Measurements from ENCODE around the gene PLEKHS1. TPM values are rescaled to one million over a fixed set of nuclear protein-coding genes. Genes with fewer than 3 reads are reported as not detected.

PLEKHS1 gene
- total RNA-seq, 3 donors from 2014 or later: 5.3 to 19.3 (median 6.5) TPM

DNA sequence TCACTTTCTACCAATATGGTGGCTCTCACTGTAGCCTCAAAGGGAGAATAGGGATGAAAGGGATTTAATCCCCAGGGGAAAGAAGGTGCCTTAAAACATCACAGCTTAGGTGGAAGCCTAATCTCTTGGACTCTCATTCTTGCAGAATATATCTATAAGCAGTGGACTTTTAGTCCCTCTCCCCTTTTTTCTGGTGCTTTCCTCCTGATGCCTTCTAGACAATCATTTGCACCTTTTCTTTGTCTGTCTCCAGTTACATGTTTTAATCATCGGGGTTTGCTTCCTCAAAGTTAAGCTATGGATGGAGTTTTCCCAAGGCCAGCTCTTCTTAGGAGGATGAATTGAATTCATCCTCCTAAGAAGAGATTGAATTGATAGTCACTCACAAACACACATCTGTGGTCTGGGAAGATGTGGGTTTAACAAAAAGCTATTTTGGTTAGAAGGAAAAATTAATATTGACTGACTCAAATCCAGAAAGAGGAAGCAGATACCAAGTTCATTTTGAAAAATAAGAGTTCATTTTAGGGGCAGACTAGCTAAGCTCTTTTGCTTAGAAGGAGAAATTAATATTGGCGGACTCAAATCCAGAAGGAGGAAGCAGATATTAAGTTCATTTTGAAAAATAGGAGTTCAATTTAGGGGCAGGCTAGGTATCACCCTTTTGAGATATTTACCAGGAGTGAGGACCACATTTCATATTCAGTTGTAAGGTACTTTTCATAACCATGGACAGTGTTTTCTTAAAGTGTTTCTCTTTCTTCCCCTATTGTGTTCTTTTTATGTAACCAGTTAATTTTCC lies 35.2 kb upstream of the PLEKHS1 start:
- no peak for DNase-seq
- Histone ChIP-seq H3K4me1 (ENCODE audit: low read depth) (no peaks in the 10 kb centered on the region), H3K4me3 (no peak overlapping the region), H3K9me3 (no peaks in the 10 kb centered on the region), H3K36me3 (ENCODE audit: low read depth) (peaks cover 2% of the 10 kb centered on the region)
- ATAC-seq: no peak
- TF ChIP-seq, protein P1, sequence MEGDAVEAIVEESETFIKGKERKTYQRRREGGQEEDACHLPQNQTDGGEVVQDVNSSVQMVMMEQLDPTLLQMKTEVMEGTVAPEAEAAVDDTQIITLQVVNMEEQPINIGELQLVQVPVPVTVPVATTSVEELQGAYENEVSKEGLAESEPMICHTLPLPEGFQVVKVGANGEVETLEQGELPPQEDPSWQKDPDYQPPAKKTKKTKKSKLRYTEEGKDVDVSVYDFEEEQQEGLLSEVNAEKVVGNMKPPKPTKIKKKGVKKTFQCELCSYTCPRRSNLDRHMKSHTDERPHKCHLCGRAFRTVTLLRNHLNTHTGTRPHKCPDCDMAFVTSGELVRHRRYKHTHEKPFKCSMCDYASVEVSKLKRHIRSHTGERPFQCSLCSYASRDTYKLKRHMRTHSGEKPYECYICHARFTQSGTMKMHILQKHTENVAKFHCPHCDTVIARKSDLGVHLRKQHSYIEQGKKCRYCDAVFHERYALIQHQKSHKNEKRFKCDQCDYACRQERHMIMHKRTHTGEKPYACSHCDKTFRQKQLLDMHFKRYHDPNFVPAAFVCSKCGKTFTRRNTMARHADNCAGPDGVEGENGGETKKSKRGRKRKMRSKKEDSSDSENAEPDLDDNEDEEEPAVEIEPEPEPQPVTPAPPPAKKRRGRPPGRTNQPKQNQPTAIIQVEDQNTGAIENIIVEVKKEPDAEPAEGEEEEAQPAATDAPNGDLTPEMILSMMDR (IDR thresholded peaks at IDR 0.05): no peak
- intact Hi-C loops (cut with DNase I, micrococcal nuclease): no loop called here

DNA sequence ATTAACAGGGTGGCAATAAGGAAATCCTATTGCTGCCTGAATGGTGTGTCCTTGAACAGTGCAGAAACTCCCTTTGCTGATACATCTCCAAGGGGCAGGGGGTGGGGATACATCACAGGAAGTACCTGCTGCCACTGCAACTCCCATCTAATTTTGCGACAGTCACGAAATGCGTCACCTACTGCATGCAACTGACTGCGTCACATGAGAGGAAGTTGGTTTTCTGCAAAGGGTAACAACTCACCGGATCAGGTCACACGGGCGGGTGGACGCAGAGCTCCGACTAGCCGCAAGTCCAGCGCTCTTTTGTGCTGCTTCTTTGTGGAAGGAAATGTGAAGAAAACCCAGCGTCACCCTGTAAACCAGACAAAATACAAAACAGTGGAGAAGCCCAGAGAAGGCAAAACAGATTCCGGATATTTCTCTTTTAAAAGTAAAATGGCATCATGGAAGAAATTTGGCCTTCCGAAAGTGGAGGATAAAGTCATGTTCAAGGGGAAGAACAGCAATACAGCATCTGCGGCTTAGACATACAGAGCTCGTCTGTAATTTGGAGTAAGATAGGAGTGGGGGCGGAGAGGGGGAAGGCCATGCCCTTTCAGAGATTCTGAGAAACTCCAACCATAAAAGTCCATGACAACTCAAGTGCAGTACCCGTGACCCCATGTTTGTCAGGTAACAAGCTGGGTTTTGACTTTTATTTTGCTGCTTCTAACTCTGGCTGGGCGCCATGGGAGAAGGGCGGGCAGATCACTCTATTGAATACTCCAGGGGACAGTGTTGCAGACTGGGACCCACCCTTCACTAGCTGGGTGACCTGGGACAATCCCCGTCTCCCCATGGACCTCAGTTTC lies 32.3 kb upstream of the PLEKHS1 start:
- DNase-seq: peak; percentile 78 to 91 (median 78)
- peak overlapping the region; percentile 12 for H3K4me3 ChIP-seq

DNA sequence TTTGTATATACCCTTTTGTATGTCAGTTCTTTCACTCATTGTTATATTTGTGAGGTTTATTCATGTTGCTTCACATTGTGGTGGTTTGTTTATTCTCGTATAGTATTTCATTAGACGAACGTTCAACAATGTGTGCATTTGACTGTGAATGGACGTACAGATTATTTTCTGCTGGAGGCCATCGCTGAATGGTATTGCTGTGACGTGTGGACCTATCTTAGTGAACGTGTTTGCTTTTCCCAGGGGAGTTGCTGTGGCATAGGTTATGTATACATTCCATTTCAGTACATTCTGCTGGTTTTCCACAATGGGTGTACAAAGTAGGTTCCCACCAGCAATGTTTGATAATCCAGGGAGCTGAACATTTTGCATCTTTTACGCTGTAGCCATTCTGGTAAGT lies 31.1 kb upstream of the PLEKHS1 start:
- TF ChIP-seq, protein P1 (IDR thresholded peaks at IDR 0.05): no peak
- DNase-seq (no peak), ATAC-seq (peak; percentile 22)
- Histone ChIP-seq H3K4me1 (ENCODE audit: low read depth) (no peaks in the 10 kb centered on the region), H3K9me3 (no peaks in the 10 kb centered on the region), H3K4me3 (no peak overlapping the region), H3K36me3 (ENCODE audit: low read depth) (peaks cover 2% of the 10 kb centered on the region)
- intact Hi-C loops (cut with DNase I, micrococcal nuclease): no loop called here

More for the DNA sequence above, 32.3 kb upstream of the PLEKHS1 start:
- intact Hi-C loops (cut with DNase I, micrococcal nuclease): no loop called here
- Histone ChIP-seq H3K36me3 (ENCODE audit: low read depth) (peaks cover 2% of the 10 kb centered on the region), H3K9me3 (no peaks in the 10 kb centered on the region), H3K4me1 (ENCODE audit: low read depth) (no peaks in the 10 kb centered on the region)
- ATAC-seq: peak; percentile 98
- TF ChIP-seq, protein P1 (IDR thresholded peaks at IDR 0.05): no peak

DNA sequence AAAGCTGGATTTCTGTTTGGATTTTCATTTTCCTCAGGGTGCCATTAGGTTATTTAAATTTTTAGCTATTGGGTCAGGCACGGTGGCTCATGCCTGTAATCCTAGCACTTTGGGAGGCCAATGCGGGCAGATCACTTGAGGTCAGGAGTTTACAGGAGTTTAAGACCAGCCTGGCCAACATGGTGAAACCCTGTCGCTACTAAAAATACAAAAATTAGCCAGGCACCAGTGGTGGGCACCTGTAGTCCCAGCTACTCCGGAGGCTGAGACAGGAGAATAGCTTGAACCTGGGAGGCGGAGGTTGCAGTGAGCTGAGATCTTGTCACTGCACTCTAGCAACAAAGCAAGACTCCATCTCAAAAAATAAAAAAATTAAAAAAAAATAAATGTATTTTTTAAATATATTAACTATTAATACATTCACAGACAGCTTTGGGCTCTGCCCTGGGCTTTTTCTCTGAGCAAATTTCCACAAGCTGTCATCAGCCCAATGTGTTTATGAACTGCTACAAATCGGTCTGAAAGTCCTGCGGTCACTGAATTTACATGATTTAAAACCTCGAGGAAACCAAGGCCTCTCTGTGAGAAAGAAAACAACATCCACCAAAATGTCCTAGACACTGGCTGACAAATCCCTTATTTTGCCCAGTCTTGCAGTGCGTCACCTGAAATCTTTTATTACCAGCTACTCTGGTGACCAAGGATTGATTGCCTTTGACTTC lies 19.2 kb upstream of the PLEKHS1 start:
- TF ChIP-seq, protein P1 (IDR thresholded peaks at IDR 0.05): no peak
- H3K36me3 ChIP-seq (ENCODE audit: low read depth): no peaks in the 10 kb centered on the region
- DNase-seq: no peak
- no peak for ATAC-seq
- H3K4me3 ChIP-seq: no peak overlapping the region
- intact Hi-C loops (cut with DNase I, micrococcal nuclease): no loop called here
- H3K4me1 ChIP-seq (ENCODE audit: low read depth): no peaks in the 10 kb centered on the region
- H3K9me3 ChIP-seq: no peaks in the 10 kb centered on the region

DNA sequence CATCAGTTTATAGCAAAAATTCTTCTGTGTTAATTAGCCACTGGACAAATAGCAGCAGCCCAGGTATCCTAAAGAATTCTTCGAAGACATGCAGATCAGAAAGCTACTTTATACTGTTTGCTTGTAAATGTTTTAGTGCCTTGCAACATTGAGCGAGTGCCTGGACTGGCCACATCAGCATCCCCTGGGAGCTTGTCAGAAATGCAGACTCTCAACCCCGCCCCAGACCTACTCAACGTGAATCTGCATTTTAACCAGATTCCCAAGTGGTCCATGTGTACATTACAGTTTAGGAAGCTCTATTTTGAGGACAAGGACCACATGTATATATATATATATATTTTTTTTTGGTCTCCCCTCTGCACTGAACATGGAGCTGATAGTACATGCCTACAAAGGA lies 18.5 kb upstream of the PLEKHS1 start:
- no peaks in the 10 kb centered on the region for H3K9me3 ChIP-seq
- DNase-seq (no peak), ATAC-seq (no peak)
- no peak overlapping the region for H3K4me3 ChIP-seq
- H3K36me3 ChIP-seq (ENCODE audit: low read depth): no peaks in the 10 kb centered on the region
- TF ChIP-seq, protein P1 (IDR thresholded peaks at IDR 0.05): no peak
- H3K4me1 ChIP-seq (ENCODE audit: low read depth): no peaks in the 10 kb centered on the region
- intact Hi-C loops (cut with DNase I, micrococcal nuclease): no loop called here
